GM23248 (cell line): ENCODE measurements around the gene OR1E1. TPM values are rescaled to one million over a fixed set of nuclear protein-coding genes. Genes with fewer than 3 reads are reported as not detected.
"Not testable (repeated sequence)": the region's sequence is repeated elsewhere in the genome, so short reads cannot be mapped to it uniquely, and the experiment has no call there.

Source experiments
- DNase-seq: peaks from one replicate; pipeline ENCODE4 v3.0.0-alpha.2; 2015
- H2AFZ ChIP-seq: fragments of 200-600 bp; sonication (generic); 2 replicates; pipeline ENCODE4 v1.6.1; 2016; ENCODE audit warnings: antibody characterized with exemption
- H3F3A ChIP-seq: fragments of 200-600 bp; sonication (generic); 2 replicates; pipeline ENCODE4 v1.6.1; 2016; ENCODE audit warnings: mild to moderate bottlenecking, antibody characterized with exemption, mixed run types; ENCODE audit not compliant: insufficient read depth
- H3K27ac ChIP-seq: fragments of 200-600 bp; sonication (generic); 2 replicates; pipeline ENCODE4 v1.5.1; 2016; ENCODE audit warnings: mild to moderate bottlenecking
- H3K27me3 ChIP-seq: fragments of 200-600 bp; sonication (generic); replicated peaks from 2 replicates; pipeline ENCODE4 v1.6.1; 2016; ENCODE audit warnings: mild to moderate bottlenecking; ENCODE audit not compliant: insufficient read depth
- H3K36me3 ChIP-seq: fragments of 200-600 bp; sonication (generic); 2 replicates; pipeline ENCODE4 v1.6.1; 2016; ENCODE audit warnings: low read depth, mild to moderate bottlenecking
- H3K4me1 ChIP-seq: fragments of 200-600 bp; sonication (generic); 2 replicates; pipeline ENCODE4 v1.6.1; 2016; ENCODE audit warnings: mild to moderate bottlenecking; ENCODE audit not compliant: insufficient read depth
- H3K4me2 ChIP-seq: fragments of 200-600 bp; sonication (generic); one replicate; pipeline ENCODE4 v1.6.1; 2016; ENCODE audit warnings: mild to moderate bottlenecking; ENCODE audit not compliant: unreplicated experiment
- H3K4me3 ChIP-seq: fragments of 200-600 bp; sonication (generic); 2 replicates; pipeline ENCODE4 v1.5.1; 2016; ENCODE audit warnings: mild to moderate bottlenecking
- H3K79me2 ChIP-seq: fragments of 200-600 bp; sonication (generic); 2 replicates; pipeline ENCODE4 v1.6.1; 2016; ENCODE audit warnings: mild to moderate bottlenecking; ENCODE audit not compliant: insufficient read depth
- H3K9ac ChIP-seq: fragments of 200-600 bp; sonication (generic); 2 replicates; pipeline ENCODE4 v1.6.1; 2016; ENCODE audit warnings: mild to moderate bottlenecking
- H3K9me2 ChIP-seq: fragments of 200-600 bp; sonication (generic); 2 replicates; pipeline ENCODE4 v1.6.1; 2016; ENCODE audit warnings: mixed run types, mild to moderate bottlenecking, moderate library complexity; ENCODE audit not compliant: insufficient read depth
- H3K9me3 ChIP-seq: fragments of 200-600 bp; sonication (generic); one replicate; pipeline ENCODE4 v1.6.1; 2017; ENCODE audit warnings: low read depth
- H4K20me1 ChIP-seq: fragments of 200-600 bp; sonication (generic); 2 replicates; pipeline ENCODE4 v1.6.0; 2016; ENCODE audit not compliant: insufficient read depth
- EZH2 ChIP-seq: fragments of 200-600 bp; sonication (generic); IDR thresholded peaks from 2 replicates; pipeline ENCODE4 v1.6.1; 2018; ENCODE audit warnings: antibody characterized with exemption, mild to moderate bottlenecking; ENCODE audit not compliant: insufficient read depth, poor library complexity, severe bottlenecking
- EZH2phosphoT487 ChIP-seq: fragments of 200-600 bp; sonication (generic); IDR thresholded peaks from 2 replicates; pipeline ENCODE4 v1.6.1; 2018; ENCODE audit warnings: antibody characterized with exemption, moderate library complexity, mild to moderate bottlenecking, low read depth; ENCODE audit not compliant: insufficient read depth
- WGBS, 2 experiments: methylation state at CpG; one replicate each; pipeline ENCODE4 v1.1.6; 2015 to 2017; ENCODE audit warnings: low lambda C conversion rate in 2 of 2, low coverage in 1 of 2; ENCODE audit errors: missing lambda C conversion rate in 2 of 2; 5-methylcytosine and 5-hydroxymethylcytosine counted together
- in situ Hi-C: fragments of 300-500 bp; cut with MboI; formaldehyde crosslinking; loops from 2 replicates; pipeline ENCODE4 v1.15.0; 2020
- polyA plus RNA-seq: library from polyadenylated mRNA; unstranded; fragments of >200 nt; fragmentation: Nextera tagmentation; extraction: Ambion mirVana; gene quantifications from 2 replicates; pipeline ENCODE4 v1.2.1, GENCODE V29; 2016
- total RNA-seq: library from RNA; depleted of rRNA; stranded (reverse); fragments of >200 nt; shearing (Covaris generic); gene quantifications from 2 replicates; pipeline ENCODE4 v1.2.3, GENCODE V29; 2014; rRNA removed

The OR1E1 gene
- total RNA-seq = not detected in 2 replicates
- polyA plus RNA-seq = not detected in 2 replicates

DNA sequence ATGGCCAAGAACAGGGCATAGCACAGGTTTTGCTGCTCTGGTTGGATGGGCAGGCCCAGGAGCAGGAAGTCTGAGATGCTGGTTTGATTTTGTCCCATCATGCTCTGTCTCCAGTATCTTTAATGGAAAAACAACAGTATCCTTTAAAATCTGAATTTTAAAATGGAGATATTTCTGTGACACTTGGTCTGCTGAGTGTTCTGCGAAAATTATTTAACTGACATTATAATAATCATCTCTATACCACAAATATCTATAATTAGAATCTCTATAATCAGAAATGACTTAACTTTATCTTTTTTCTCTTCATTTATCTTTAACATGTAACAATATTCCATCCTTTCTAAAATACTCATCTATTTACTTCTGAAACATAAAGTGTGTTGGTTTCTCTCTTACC, at the start of gene OR1E1:
OR1E1 (minus strand) TSS at position 101 of the 400 bp plus-strand sequence; CDS start at position 101, 0 bp downstream.
- H3K36me3 ChIP-seq = no peaks in the 10 kb centered on the region
- WGBS, 2 experiments = 7 to 22% methylated on average over 1 of the region's 1 CpG
- no peaks in the 10 kb centered on the region for H4K20me1 ChIP-seq

GRCh38 chr17:3447625-3448024, 49.4 kb upstream of the OR1E1 start:
- Histone ChIP-seq H3K36me3 (no peaks in the 10 kb centered on the region), H3K9me3 (no peaks in the 10 kb centered on the region), H2AFZ (no peak overlapping the region), H4K20me1 (no peaks in the 10 kb centered on the region), H3K4me3 (no peak overlapping the region), H3K4me2 (no peak overlapping the region), H3K9me2 (no peaks in the 10 kb centered on the region), H3K27ac (no peak overlapping the region), H3K4me1 (no peaks in the 10 kb centered on the region), H3K9ac (no peak overlapping the region), H3K27me3 (no peaks in the 10 kb centered on the region), H3K79me2 (no peaks in the 10 kb centered on the region), H3F3A (no peaks in the 10 kb centered on the region)
- TF ChIP-seq EZH2phosphoT487 (no peak), EZH2 (no peak)
- peak; percentile 10 for DNase-seq
- WGBS, 2 experiments = 16 to 18% methylated on average over 2 of the region's 2 CpGs
- in situ Hi-C loops = no loop called here

More for the DNA sequence above, at the start of gene OR1E1:
- TF ChIP-seq EZH2 (no peak), EZH2phosphoT487 (no peak)
- DNase-seq = no peak
- Histone ChIP-seq H3K9ac (no peak within 1 kb of the TSS), H3F3A (no peaks in the 10 kb centered on the region), H3K4me3 (no peak within 1 kb of the TSS), H3K9me3 (no peaks in the 10 kb centered on the region), H3K4me2 (no peak within 1 kb of the TSS), H2AFZ (no peak within 1 kb of the TSS), H3K27me3 (no peaks in the 10 kb centered on the region), H3K9me2 (no peaks in the 10 kb centered on the region), H3K4me1 (no peaks in the 10 kb centered on the region), H3K79me2 (no peaks in the 10 kb centered on the region), H3K27ac (no peak within 1 kb of the TSS)
- in situ Hi-C loops = no loop called here

- no peaks in the 10 kb centered on the region for H3K9me2 ChIP-seq
- no peaks in the 10 kb centered on the region for H4K20me1 ChIP-seq
- no peak overlapping the region for H3K4me3 ChIP-seq
- 18 to 21% methylated on average over 2 of the region's 2 CpGs for WGBS, 2 experiments
- no peak for TF ChIP-seq EZH2
- no peak for TF ChIP-seq EZH2phosphoT487
- no peaks in the 10 kb centered on the region for H3K4me1 ChIP-seq
- no peaks in the 10 kb centered on the region for H3K36me3 ChIP-seq
- H3K9ac ChIP-seq = no peak overlapping the region
- H3K27me3 ChIP-seq = no peaks in the 10 kb centered on the region
- H3K9me3 ChIP-seq = no peaks in the 10 kb centered on the region
- in situ Hi-C loops = no loop called here
- no peaks in the 10 kb centered on the region for H3K79me2 ChIP-seq
- H3K27ac ChIP-seq = no peak overlapping the region
- peak; percentile 38 for DNase-seq
- H2AFZ ChIP-seq = no peak overlapping the region
- H3F3A ChIP-seq = no peaks in the 10 kb centered on the region
- H3K4me2 ChIP-seq = no peak overlapping the region
Observed at GRCh38 chr17:3440451-3440850, 42.2 kb upstream of the OR1E1 start.

GRCh38 chr17:3438368-3438767, 40.2 kb upstream of the OR1E1 start:
- Histone ChIP-seq H2AFZ (no peak overlapping the region), H3F3A (no peaks in the 10 kb centered on the region), H4K20me1 (no peaks in the 10 kb centered on the region), H3K4me1 (no peaks in the 10 kb centered on the region), H3K9me3 (no peaks in the 10 kb centered on the region), H3K36me3 (no peaks in the 10 kb centered on the region), H3K4me3 (no peak overlapping the region), H3K27me3 (no peaks in the 10 kb centered on the region), H3K9ac (no peak overlapping the region), H3K9me2 (no peaks in the 10 kb centered on the region), H3K79me2 (no peaks in the 10 kb centered on the region), H3K4me2 (no peak overlapping the region), H3K27ac (no peak overlapping the region)
- no peak for TF ChIP-seq EZH2
- no peak for TF ChIP-seq EZH2phosphoT487
- DNase-seq = no peak
- in situ Hi-C loops = no loop called here
- 11 to 17% methylated on average over 1 of the region's 1 CpG for WGBS, 2 experiments

GRCh38 chr17:3433741-3434140, 35.5 kb upstream of the OR1E1 start, which contains the start of gene OR1E2:
Gene OR1E2, minus strand, starts transcription at chr17:3433841. Its CDS starts 0 bp downstream, at chr17:3433841.
- DNase-seq = no peak
- Histone ChIP-seq H3K9ac (no peak within 1 kb of the TSS), H3K79me2 (no peaks in the 10 kb centered on the region), H3F3A (no peaks in the 10 kb centered on the region), H3K27ac (no peak within 1 kb of the TSS), H3K9me3 (no peaks in the 10 kb centered on the region), H3K27me3 (no peaks in the 10 kb centered on the region), H3K4me2 (no peak within 1 kb of the TSS), H3K36me3 (no peaks in the 10 kb centered on the region), H3K9me2 (no peaks in the 10 kb centered on the region), H3K4me1 (no peaks in the 10 kb centered on the region), H3K4me3 (no peak within 1 kb of the TSS), H2AFZ (no peak within 1 kb of the TSS), H4K20me1 (no peaks in the 10 kb centered on the region)
- TF ChIP-seq EZH2phosphoT487 (no peak), EZH2 (no peak)
- in situ Hi-C loops = no loop called here
- 30 to 34% methylated on average over 3 of the region's 3 CpGs for WGBS, 2 experiments

DNA sequence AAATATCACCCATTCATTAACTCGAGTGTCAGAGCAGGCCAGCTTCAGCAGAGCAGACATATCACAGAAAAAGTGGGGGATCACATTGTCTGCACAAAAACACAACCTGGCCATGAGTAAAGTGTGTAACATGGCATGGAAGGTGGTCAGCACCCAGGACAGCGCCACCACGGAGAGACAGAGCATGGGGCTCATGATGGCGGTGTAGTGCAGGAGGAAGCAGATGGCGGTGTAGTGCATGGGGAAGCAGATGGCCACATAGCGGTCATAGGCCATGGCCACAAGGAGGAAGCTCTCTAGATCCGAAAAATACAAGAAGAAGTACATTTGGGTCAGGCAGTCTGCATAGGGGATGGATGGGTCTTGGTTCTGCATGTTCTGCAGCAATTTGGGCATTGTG, 35.0 kb upstream of the OR1E1 start:
- in situ Hi-C loops = not testable (repeated sequence)
- 18 to 24% methylated on average over 7 of the region's 7 CpGs for WGBS, 2 experiments

More for the DNA sequence above, 35.0 kb upstream of the OR1E1 start:
- peak; percentile 4 for DNase-seq
- H3K4me3 ChIP-seq, H3F3A ChIP-seq, H3K9me2 ChIP-seq, H3K79me2 ChIP-seq, H3K4me1 ChIP-seq, H3K27ac ChIP-seq, H3K36me3 ChIP-seq, H3K9me3 ChIP-seq, H3K27me3 ChIP-seq, H3K9ac ChIP-seq, H3K4me2 ChIP-seq, H2AFZ ChIP-seq, H4K20me1 ChIP-seq: not testable (repeated sequence)
